ENCODE data around the gene TMCC1.
"Not testable (repeated sequence)": the region's sequence is repeated elsewhere in the genome, so short reads cannot be mapped to it uniquely, and the experiment has no call there.

TMCC1 gene

GRCh38 chr3:129857899-129858298, 35.6 kb downstream of the TMCC1 start:
- H3K4me3 ChIP-seq (replicated peaks; ENCODE audit: low read depth, low read length) = no peak overlapping the region
- DNase-seq (ENCODE audit: extremely low read depth, low read depth) = no peak
- TF ChIP-seq CTCF (IDR thresholded peaks at IDR 0.05; ENCODE audit: low read depth, low read length, missing control alignments) = no peak

- H3K4me3 ChIP-seq (replicated peaks; ENCODE audit: low read depth, low read length); DNase-seq (ENCODE audit: extremely low read depth, low read depth): not testable (repeated sequence)
Observed at GRCh38 chr3:129856790-129857189, 36.7 kb downstream of the TMCC1 start.

GRCh38 chr3:129855832-129856419, 37.6 kb downstream of the TMCC1 start:
- no peak for DNase-seq (ENCODE audit: extremely low read depth, low read depth)
- no peak overlapping the region for H3K4me3 ChIP-seq (replicated peaks; ENCODE audit: low read depth, low read length)
- TF ChIP-seq CTCF (IDR thresholded peaks at IDR 0.05; ENCODE audit: low read depth, low read length, missing control alignments) = no peak

- DNase-seq (ENCODE audit: extremely low read depth, low read depth) = no peak
- H3K4me3 ChIP-seq (replicated peaks; ENCODE audit: low read depth, low read length) = no peak overlapping the region
- TF ChIP-seq CTCF (IDR thresholded peaks at IDR 0.05; ENCODE audit: low read depth, low read length, missing control alignments) = no peak
Observed at GRCh38 chr3:129855170-129855831, 38.2 kb downstream of the TMCC1 start.

GRCh38 chr3:129854460-129854859, 39.1 kb downstream of the TMCC1 start:
- TF ChIP-seq CTCF (IDR thresholded peaks at IDR 0.05; ENCODE audit: low read depth, low read length, missing control alignments) = no peak
- DNase-seq (ENCODE audit: extremely low read depth, low read depth) = no peak
- H3K4me3 ChIP-seq (replicated peaks; ENCODE audit: low read depth, low read length) = no peak overlapping the region

- no peak overlapping the region for H3K4me3 ChIP-seq (replicated peaks; ENCODE audit: low read depth, low read length)
- no peak for DNase-seq (ENCODE audit: extremely low read depth, low read depth)
- TF ChIP-seq CTCF (IDR thresholded peaks at IDR 0.05; ENCODE audit: low read depth, low read length, missing control alignments) = no peak
Observed at GRCh38 chr3:129845956-129846355, 47.6 kb downstream of the TMCC1 start.

- TF ChIP-seq CTCF (IDR thresholded peaks at IDR 0.05; ENCODE audit: low read depth, low read length, missing control alignments) = no peak
- no peak overlapping the region for H3K4me3 ChIP-seq (replicated peaks; ENCODE audit: low read depth, low read length)
- no peak for DNase-seq (ENCODE audit: extremely low read depth, low read depth)
Observed at GRCh38 chr3:129840707-129841360, 52.7 kb downstream of the TMCC1 start.
